HTR-8/SVneo (cell line): ENCODE data around the gene ELMO3.
A peak's percentile ranks its signal among the peaks of the same experiment; 100 is the strongest.

ENCODE experiments used
- DNase-seq: peaks from one replicate; pipeline ENCODE4 v3.0.0; 2011; ENCODE audit warnings: low spot score, mixed read lengths; ENCODE audit not compliant: insufficient read length
- FAIRE-seq: peaks from 2 replicates; lab custom pipeline; 2011; peaks lifted over from hg19 to GRCh38; lab: Jason Lieb, UNC

Gene ELMO3

DNA sequence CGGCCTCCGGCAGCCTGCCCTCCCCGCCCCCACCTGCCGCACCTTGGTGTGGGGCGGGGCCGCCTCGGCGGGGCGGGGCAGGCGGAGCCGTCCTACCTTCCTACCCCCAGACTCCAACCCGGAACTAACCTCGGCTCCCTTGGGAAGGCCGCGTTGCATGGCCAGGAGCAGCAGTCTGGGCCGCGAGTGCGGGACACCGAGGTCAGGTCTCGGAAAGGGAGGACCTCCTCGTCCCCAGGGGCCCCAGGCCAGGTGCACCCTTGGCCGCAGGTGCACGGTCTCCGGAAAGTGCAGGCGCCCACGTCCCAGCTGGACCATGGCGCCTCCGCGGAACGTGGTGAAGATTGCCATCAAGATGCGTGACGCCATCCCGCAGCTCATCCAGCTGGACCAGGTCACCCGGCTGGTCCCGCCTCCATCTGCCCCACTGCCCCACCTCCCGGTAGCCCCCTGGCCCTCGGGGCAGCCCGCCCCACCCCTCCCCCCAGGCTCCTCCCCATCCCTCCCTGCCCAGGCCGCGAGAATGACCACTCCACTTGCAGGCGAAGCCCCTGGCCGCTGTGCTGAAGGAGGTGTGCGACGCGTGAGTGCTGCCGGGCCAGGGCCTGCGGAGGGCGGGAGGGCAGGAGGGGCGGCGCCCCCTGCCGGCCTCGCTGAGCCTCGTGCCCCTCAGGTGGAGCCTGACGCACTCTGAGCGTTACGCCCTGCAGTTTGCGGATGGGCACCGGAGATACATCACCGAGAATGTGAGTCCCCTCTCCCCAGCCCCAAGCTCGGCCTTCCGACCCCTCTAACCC is at the start of gene ELMO3:
TSS of gene ELMO3 (plus strand) at position 121 of the 797 bp plus-strand sequence. CDS start at position 317, 196 bp downstream.
- FAIRE-seq: no peak

DNA sequence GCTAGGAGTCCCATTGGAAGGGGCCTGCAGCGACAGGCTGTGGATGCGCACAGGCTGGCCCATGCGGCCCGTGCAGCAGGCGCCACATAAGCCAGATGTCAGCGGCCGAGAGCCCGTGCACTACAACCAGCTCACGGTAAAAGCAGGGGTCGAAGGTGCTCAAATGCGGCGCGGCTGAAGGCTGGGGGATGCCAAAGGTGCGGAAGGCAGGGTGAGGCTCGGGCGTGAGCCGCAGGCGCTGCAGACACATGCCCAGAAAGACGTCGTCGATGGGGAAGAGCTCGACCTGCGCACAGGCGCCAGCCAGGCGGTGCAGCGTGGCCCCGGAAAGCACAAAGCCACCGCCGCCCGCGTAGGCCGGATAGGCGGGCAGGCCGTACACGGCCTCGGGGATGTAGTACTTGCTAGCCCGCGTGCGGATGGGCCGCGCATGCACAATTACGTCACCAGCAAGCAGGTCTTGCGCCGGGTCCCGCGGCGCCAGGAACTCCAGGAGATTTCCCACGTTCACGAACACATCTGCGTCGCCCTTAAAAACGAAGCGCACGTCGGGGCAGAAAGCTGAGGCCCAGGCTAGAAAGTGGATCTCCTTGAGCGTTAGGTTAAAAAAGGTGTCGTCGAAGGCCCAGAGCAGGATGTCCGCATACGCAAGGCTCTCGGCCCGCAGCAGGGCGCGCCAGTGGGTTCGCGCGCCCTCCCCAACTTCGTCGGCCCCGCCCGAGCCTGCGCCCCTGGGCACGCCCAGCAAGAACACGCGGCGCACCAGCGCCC is 49.5 kb upstream of the ELMO3 start:
- DNase-seq (no peak), FAIRE-seq (no peak)

More for the DNA sequence above, at the start of gene ELMO3:
- no peak for DNase-seq

- DNase-seq (no peak), FAIRE-seq (peak; percentile 71)
These were observed 48.7 kb upstream of the ELMO3 start for GRCh38 chr16:67150047-67150832.

DNA sequence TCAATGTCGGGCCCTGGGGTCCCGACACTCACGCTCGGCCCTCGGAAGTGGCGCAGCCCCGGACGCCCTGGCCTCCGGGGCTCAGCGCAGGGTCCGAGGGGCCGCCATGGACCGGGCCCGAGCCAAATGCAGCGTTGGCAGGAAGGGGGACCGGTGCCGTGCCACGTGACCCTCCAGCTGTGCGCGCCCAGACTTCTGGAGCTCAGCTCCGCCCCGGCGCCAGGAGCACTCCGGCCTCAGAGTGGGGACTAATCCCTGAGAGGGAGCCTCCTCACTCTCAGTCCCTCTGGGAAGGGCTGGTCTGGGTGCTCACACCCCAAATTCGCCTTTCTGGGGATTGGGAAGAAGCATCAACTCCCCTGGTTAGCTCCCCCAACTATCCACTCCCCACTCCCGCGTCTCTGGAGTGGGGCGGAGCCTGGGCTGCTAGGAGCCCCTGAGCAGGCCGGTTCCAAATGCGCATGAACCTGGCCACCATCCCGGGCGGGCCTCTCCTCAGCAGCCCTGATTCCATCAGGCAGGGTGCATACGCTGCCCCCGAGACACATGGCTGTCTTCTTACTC is 48.0 kb upstream of the ELMO3 start, which contains the start of gene B3GNT9:
TSS of gene B3GNT9 (minus strand) at position 166 of the 564 bp plus-strand sequence. CDS start 513 bp downstream, outside the sequence.
- peak; percentile 57 for FAIRE-seq

DNA sequence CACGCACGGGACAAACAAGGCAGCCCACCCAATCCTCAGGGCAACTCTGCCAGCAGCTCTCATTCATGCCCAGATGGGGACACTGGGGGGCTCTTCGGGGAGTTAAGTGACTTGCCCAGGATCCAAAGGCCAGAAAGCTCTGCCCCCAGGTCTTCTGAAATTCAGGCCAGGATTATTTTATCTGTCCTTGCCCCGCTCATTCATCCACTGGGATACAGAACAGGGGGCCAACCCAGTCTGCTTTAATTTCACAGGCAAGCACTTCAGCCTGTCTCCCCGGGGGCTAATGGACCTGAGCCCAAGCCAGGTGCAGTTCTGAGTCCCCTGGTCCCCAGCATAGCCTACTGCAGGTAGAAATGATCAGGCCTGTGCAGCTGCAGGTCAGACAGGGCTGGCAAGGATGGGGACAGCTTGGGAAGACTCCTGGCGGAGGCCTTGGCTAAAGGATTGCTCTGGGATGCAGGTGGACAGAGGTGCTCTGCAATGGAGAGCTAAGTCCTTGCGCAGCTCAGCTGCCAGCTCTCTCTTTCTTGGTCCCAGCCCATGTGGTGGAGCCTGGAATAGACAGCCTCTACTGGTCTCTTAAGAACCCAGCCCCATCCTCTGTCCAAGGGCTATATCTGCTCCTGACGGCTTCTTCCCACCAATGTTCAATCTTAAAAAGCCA is 47.4 kb upstream of the ELMO3 start:
- no peak for FAIRE-seq
- no peak for DNase-seq

More for the DNA sequence above, 48.0 kb upstream of the ELMO3 start, which contains the start of gene B3GNT9:
- no peak for DNase-seq

DNA sequence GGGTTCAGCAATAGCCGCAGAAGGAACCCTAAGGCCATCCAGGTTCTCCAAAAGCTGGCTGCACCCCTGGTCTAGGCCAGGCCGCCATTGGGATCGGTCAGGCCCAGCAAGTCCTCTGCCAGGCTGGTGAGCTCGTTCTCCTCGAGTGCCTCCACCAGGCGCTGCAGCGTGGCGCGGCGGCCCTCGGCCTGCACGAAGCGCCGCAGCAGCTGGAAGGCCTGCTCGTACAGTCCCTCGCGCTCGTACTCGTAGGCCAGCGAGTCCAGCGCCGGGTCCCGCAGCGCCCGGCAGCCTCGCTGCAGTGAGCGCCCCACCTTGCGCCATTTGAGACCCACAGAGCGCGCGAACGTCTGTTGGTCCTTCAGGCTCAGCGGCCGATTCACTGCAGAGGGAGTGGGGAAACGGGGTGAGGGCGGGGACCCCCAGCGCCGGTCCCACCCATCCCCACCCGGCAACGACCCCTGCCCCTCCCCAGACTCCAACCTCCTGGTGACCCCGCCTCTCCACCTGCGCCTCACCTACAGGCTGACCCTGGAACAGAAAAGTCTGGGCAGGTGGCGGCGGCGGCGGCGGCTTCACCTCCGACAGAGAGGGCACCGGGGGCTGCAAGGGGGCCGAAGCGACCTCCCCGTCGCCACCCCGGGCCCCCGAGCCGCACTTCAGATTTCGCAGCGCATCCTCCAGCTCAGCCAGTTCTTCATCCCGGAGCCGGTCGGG is 44.2 kb upstream of the ELMO3 start:
- no peak for FAIRE-seq
- no peak for DNase-seq

DNA sequence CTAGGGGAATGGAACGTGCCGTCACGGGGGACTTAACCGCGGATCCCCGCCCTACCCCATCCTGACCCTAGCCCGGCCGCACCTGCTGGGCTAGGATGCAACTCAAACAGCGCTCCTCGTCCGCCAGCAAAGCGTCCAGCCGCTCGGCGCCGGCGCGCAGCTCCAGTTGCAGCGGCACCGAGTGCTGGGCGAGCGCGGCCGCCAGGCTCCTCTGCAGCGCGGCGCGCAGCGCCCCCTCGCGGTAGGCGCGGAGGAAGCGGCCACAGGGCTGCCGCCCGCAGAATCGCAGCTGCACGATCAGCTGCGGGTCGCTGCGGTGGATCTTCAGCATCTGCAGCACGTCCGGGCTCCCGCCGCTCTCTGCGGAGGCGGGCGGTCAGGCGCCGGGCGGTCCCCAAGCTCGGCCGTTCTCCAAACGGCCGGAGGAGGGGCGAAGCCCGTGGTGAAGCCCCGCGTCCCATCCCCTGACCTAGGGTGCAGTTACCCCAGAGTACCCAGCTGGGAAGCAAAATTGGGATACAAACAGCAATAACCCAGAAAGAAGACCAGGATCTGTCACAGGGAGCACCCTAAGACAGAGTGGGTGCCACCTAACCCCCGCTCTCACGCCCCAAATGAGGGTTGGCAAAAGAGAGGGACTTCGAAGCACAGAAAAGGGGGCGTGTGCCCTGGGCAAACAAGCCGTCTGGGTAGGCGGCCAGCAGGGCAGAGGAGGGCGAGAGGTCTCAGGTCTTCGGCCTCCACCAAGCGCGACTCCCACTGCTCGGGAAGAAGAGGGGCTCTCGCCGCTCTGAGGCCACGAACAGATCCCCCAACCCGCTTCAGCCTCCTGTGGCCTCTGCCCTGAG is 43.4 kb upstream of the ELMO3 start:
- DNase-seq: peak; percentile 87
- peak; percentile 99 for FAIRE-seq

DNA sequence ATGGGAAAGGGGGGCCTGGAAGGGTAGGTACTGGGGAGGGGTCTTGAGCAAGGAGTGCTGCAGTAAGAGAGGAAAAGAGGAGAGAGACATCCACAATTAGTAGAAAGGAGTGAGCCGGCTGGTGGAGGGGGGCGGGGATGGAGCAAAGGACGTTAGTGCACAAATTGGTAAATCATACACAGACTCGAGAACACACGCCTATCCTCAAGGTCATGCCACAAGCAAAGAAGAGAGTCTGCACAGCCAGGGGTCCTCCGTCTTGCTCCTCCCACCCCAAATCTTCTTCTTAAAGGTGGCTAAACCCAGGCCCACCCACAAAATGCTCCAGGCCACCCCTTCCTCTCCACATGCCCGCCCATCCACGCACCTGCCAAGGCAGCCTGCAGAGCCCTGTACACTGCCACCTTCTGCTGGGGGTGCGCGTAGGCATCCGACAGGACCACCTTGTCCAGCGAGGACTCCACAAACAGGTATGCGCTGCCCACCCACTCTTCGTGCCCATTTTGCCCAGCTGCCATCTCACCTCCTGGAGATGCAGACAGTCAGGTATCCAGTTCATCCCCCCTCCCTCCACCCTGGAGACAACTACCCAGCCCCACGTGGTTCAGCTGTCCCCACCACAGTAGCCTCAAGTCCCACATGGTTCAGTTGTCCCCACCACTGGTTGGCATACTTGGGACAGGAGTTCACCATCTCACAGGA is 42.6 kb upstream of the ELMO3 start:
- DNase-seq (no peak), FAIRE-seq (peak; percentile 48)

DNA sequence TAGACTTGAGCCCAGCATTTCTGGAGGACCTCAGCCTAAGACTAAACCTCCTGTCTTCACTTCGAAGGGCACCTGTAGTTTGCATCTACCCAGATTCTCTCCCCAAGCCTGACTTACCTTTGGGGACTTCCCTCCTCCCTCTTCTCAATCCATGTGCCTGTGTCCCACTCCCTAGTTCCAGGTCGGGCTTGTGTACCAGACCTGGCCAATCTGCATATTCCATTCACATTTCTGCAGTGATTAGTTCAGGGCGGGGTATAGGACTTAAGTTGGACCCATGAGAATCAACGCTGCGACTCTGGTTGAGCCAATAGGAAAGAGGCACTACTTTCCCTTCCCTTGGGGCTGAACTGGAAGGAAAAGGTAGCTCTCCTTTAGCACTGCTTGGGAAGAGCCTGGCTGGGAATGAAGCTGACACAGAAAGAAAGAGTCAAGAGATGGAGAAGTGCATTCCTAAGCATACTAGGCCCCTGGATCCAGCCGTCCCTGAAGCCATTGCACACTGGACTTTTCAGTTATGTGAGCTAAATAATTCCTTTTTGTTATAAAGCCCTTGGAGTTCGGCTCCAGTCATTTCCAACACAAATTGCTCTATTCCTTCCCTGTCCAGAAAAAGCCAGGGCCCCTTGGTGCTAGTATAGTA is 41.7 kb upstream of the ELMO3 start:
- DNase-seq: no peak
- FAIRE-seq: no peak

DNA sequence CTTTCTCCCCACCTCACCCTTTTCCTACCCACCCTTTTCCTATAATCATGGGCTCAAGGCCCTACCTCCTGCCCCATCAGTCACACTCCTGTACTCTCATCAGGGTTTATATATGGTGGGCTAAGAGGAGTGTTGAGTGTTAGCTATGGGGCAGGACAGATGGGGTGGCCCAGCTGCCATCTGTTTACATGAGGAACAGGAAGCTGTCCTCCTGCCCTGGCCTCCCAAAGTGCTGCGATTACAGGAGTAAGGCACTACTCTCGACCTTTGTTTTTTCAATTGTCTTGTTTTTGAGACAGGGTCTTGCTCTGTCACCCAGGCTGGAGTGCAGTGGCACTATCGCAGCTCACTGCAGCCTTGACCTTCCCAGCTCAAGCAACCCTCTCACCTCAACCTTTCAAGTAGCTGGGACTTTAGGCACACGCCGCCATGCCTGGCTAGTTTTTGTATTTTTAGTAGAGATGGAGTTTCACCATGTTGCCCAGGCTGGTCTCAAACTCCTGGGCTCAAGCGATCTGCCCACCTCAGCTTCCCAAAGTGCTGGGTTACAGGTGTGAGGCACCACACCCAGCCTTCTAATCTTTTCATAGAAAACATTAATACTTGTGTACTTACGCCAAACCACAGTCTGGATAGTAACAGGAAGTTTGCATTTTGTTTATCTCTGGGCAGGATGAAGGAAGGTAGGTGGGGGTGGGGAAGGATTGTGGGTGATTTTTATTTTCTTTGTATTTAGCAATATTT is 40.9 kb upstream of the ELMO3 start:
- FAIRE-seq: no peak

GRCh38 chr16:67158637-67159600 is 40.0 kb upstream of the ELMO3 start:
- DNase-seq: no peak
- no peak for FAIRE-seq

More for the DNA sequence above, 40.9 kb upstream of the ELMO3 start:
- no peak for DNase-seq

GRCh38 chr16:67161595-67162058 is 37.3 kb upstream of the ELMO3 start:
- FAIRE-seq (no peak), DNase-seq (no peak)

- no peak for DNase-seq
These were observed 36.3 kb upstream of the ELMO3 start for GRCh38 chr16:67162506-67163163.

DNA sequence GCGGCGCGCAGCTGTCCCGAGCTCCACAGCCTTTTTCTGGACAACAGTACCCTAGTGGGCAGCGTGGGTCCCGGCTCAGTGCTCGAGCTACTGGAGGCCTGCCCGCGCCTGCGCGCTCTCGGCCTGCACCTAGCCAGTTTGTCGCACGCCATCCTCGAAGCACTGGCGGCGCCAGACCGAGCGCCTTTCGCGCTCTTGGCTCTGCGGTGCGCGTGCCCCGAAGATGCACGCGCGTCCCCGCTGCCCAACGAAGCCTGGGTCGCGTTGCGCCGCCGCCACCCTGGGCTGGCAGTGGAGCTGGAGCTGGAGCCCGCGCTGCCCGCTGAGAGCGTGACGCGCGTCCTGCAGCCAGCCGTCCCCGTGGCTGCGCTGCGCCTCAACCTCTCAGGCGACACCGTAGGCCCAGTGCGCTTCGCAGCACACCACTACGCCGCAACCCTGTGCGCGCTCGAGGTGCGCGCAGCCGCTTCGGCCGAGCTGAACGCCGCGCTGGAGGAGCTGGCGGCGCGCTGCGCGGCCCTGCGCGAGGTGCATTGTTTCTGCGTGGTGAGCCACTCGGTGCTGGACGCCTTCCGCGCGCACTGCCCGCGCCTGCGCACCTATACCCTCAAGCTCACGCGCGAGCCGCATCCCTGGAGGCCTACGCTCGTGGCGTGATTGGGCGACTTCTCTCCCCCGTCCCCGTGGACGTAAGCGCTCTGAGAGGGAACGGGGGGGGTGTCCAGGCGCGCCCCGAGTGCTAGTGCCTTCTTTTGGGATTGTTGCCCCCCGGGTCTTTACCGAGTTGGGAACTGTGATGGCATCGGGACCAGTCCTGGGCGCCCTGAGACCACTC is 35.5 kb upstream of the ELMO3 start:
- peak; percentile 94 for FAIRE-seq
- DNase-seq: no peak

More at GRCh38 chr16:67162506-67163163, 36.3 kb upstream of the ELMO3 start:
- no peak for FAIRE-seq
